ENCODE results near the gene CYP11A1. TPM values are rescaled to one million over a fixed set of nuclear protein-coding genes. Genes with fewer than 3 reads are reported as not detected.
A peak's percentile ranks its signal among the peaks of the same experiment; 100 is the strongest.
"Not testable (repeated sequence)": the region's sequence is repeated elsewhere in the genome, so short reads cannot be mapped to it uniquely, and the experiment has no call there.

Gene CYP11A1
- total RNA-seq, 1 donor from 2014 or later: 2.4 TPM

DNA sequence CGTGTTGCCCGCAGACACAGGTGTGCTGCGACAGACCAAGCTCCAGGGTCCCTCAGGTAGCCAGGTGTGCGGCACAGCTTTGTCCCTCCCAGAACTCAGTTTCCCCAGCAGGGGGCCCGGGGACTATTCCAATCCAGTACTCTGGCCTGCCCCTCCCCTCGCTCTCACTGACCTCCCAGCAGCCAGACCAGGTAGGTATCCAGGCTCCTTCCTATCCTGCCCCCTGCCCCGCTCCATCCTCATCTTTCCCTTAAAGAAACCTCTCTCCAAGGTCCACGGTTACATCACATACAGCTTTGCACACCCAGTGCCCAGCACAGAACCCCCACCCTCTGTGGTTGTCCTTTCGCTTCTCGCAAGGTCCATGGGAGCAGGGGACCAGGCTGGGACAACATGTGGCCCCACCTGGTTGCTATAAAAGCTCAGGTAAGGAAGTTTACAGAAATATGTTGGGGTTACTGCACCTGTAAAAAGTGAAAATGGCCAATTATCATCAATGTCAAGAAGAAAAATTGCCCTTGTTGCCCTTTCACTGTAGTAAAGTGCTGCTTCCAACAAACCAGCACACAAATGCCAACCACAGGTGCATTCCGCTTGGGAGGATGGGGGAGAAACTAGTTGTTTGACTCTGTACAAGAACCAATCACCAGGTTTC, 7.3 kb upstream of the CYP11A1 start:
- DNase-seq (ENCODE audit: low spot score): no peak

DNA sequence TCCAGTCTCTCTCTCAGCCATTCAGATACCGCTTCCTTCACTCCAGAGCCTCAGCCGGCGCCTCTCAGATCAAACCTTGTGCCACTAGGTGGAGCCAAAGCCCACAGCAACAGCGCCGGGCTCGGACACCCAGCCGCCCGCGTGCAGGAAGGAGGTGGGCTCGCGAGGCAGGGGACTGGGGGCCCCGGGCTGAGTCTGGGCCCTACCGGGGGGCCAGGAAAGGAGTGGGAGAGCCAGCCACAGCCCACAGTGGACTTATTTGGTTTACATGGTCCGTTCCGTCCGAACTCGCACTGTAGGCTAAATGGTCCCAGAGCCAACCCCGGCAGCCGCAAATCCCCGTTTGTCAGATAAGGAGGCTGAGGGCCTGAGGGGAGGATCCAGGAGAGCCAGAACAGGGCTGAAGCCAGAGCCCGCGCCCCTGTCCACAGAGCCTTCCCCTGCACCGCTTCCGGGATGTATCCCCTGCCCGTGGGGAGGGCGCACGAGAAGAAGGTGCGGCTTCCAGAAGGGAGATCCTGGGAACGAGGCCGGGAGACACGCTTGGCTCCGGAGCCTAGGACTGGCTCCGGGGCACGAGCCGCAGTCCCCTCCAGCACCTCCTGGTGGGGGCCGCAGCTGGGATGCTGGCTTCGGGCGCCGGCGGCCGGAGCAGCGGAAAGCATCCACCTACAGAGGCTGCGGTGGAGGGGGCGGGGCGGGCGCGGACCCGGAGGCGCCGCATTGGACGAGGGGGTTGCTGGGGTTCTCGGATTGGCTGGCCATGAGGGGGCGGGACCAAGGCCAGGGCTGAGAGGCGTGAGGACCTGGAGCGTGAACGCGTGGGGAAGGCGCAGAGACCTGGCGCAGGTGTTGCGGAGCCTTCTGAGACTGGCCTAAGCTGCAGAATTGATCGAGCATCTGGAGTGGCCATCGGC, 6.5 kb upstream of the CYP11A1 start:
- DNase-seq (ENCODE audit: low spot score): peak; percentile 94

DNA sequence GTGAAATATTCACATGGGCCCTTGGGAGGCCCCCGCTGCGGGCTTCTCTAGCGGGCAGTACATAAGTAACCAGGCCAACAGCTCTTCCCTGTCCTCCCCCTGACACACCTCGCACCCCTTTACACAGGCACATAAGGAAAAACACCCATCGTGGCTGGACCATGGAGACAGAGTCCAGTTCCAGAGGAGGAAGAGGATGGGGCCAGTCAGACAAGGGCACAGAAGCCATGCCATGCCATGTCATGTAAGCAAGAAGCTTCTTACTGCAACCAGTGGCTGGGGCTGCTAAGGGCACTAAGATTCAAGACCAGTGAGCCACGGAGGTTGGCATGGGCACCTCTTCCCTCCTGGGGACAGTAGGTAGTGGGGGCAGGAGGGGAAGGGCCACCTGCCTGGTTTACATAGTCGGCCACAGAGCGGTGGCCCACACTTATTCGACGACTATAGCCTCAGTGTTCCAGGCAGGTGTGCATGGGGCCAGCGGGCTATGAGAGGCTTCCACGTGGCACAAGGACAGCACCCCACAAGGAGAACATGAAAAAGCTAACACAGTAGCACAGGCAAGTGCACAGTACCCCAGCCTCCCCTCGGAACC, 5.7 kb upstream of the CYP11A1 start:
- no peak for DNase-seq (ENCODE audit: low spot score)

DNA sequence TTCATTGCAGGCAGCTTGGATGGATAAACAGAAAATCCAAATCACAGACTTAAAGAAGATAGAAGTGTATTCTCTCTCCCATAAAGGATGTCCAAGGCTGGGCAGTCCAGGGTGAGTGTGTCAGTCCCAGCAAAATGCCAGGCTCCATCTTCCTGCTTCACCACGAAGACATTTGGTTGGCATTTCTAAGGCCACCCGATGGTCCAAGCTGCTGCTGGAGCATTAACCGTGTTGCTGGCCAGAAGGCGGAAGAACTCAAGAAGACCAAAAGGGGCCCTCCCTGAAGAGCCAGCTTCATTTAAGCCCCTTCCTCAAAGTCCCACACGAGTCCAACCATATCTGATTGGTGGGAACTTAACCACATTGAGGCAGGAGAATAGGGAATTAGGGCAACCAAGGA, 3.0 kb upstream of the CYP11A1 start:
- DNase-seq (ENCODE audit: low spot score): no peak

DNA sequence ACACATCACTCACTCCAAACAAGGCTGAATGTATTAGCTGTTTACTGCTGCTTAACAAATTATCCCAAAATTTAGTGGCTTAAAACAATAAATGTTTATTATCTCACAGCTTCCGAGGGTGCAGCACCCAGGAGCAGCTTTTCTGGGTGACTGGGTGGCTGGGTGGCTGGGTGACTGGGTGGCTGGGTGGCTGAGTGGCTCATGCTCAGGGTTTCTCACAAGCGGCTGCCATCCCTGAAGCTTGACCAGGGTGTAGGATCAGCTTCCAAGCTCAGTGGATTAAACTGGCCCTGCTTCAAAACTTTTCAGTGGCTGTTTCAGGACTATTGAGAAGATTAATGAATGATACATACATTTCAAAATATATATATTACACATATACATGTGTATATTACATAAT, 2.3 kb upstream of the CYP11A1 start:
- no peak for DNase-seq (ENCODE audit: low spot score)

DNA sequence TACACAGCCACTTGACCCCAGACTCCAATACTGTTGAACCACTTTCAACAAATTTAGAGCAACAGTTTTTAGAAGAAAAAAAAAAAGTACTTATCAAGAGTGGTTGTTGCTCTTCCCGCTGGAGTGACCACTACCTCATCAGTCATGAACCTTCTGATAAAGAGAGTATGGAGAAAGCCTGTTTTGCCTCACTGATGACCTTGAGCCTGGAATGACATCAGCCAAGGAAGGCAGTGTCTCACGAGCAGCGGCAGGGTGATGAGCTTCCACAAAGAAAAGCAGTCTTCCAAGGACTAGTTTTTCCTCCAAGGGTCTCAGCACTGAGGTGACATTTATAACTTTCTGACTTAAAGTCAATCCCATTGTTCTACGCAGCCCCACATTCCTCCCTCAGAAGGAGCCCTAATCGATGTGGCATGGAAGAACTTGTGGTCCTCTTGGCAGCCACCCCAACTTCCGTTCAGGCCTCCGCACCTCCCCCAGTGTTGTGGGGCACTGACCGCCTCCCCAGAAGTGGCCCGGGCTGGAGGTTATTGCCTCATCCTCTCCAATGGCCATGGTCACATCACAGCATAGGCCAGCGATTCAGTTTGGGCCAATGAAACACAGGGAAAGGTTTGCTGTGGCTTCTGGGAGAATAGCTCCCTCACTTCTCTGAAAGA, 1.8 kb upstream of the CYP11A1 start:
- DNase-seq (ENCODE audit: low spot score): no peak

DNA sequence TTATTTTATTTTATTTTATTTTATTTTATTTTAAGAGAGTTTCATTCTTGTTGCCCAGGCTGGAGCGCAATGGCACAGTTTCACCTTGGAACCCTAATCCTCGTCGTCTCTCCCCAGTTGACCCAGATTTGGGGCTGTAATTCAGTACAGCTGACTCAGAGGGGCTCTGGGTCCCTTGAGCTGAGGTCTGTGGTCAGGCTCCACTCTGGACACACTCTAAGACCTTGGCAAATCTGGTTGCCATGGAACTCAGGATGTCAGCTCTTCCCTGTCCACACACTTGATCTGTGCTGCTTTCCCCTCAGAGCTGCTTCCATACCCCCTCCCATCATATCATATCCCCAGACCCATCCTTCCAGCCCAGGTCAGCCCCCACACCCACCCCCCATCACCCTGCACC, 675 bp upstream of the CYP11A1 start:
- DNase-seq (ENCODE audit: low spot score): no peak

DNA sequence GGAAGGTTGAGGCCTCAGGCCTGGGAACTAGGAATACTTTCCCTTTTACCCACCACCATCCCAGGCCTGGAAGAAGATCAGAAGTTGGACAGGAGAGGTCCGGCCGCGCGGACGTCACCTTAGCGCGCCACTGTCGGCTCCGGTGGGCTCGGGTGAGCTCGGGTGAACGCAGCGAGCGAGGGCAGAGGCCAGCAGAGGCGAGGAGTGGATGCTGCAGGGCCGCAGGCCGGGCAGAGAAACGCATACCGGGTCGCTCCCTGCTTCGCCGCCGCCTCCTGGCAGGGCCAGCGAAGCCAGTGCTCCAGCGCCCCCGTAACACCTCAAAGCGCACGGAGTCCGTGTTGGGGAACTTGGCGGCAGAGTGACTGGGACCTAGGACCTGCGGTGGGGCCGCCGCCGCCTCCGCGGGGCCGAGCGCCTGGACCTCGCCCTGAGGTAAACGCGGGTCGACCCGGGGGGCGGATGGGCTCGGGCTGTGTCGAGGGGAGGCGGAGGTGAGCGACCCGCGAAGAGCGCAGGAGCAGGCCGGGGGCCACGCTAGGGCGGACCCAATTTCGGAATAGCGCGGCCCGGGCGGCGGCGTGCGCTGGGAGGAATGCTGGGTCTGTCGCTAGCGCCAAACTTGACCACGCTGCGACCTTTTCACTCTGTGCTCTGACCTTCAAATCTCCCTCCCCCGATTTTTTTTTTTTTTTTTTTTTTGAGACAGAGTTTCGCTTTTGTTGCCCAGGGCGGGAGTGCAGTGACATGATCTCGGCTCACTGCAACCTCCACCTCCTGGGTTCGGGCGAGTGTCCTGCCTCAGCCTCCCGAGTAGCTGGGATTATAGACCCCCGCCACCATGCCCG, 1.6 kb downstream of the CYP11A1 start:
- DNase-seq (ENCODE audit: low spot score): no peak

DNA sequence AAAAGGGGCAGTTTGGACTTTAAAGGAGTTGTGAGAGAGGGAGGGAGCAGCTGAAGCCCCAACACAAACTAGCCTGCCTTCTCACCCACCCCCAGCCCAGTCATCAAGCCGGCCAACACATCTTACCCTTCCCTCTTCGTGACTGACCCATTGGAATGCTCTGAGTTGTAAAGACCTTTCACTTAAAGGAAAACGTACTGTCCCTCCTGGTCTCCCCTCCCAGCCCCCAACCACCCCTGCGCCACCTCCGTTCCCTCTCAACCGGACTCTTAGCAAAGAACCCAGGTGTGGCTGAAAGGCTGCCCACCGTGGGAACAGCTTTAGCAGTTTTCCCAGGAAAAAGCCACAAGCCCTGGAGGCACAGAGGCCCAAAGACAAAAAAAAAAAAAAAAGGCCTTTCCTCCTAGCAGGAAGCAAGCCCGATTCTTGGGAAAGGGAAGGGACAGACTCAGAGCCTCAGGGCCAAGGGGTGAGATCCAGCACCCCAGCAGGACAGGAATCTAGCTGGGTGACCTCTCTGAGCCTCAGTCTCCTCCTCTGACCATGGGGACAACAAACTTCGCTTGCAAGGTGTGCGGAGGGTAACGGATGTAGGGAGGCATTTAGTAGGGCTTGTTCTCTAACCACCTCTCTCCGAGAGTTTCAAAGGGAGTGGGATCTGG, 2.4 kb downstream of the CYP11A1 start:
- no peak for DNase-seq (ENCODE audit: low spot score)

DNA sequence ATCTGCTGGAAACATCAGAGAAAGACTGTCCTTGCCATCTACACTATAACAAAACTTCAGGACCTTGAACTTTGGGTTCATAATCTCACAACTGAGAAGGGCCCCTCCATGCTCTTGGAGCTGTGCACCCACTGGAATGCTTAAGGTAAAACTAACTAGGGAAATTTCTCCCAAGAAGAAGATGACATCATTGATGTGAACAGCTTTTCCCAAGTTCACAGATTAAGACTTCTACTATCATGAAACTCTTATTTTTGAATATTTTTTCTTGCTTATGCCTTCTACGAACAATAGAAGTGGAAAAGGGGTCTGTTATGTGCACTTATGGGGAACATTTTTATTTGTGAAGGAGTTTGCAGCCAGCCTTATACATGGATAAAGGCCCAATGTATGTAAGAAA, 5.0 kb downstream of the CYP11A1 start:
- DNase-seq (ENCODE audit: low spot score): no peak

DNA sequence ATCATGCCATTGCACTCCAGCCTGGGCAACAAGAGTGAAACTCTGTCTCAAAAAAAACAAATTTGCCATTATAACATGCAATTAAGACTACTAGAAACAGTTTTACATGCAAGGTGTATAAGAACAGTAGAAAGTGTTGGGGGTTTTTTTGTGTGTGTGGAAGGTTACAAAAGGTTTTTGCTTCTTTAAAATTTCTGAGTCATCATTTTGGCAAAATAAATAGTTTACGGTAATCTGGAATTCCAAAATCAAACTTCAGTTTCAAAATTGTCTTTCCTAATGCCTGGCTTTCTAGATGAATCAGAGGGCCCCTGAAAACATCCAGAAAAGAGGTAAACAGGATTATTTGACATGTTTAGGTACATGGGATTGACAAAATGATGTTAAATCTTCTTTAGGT, 6.6 kb downstream of the CYP11A1 start:
- DNase-seq (ENCODE audit: low spot score): not testable (repeated sequence)

DNA sequence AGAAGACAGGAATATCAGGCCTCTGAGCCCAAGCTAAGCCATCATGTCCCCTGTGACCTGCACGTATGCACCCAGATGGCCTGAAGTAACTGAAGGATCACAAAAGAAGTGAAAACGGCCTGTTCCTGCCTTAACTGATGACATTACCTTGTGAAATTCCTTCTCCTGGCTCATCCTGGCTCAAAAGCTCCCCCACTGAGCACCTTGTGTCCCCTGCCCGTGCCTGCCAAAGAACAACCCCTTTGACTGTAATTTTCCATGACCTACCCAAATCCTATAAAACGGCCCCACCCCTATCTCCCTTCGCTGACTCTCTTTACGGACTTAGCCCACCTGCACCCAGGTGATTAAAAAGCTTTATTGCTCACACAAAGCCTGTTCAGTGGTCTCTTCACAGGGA, 8.1 kb downstream of the CYP11A1 start:
- DNase-seq (ENCODE audit: low spot score): not testable (repeated sequence)

DNA sequence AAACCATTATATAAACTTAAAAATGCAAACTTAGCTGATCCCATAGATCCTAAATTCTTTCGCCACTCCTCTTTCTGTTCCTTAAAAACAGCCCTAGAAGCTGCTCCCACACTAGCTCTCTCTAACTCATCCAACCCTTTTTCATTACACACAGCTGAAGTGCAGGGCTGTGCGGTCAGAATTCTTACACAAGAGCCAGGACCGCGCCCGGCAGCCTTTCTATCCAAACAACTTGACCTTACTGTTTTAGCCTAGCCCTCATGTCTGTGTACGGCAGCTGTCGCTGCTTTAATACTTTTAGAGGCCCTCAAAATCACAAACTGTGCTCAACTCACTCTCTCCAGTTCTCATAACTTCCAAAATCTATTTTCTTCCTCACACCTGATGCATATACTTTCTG, 9.9 kb downstream of the CYP11A1 start:
- not testable (repeated sequence) for DNase-seq (ENCODE audit: low spot score)

DNA sequence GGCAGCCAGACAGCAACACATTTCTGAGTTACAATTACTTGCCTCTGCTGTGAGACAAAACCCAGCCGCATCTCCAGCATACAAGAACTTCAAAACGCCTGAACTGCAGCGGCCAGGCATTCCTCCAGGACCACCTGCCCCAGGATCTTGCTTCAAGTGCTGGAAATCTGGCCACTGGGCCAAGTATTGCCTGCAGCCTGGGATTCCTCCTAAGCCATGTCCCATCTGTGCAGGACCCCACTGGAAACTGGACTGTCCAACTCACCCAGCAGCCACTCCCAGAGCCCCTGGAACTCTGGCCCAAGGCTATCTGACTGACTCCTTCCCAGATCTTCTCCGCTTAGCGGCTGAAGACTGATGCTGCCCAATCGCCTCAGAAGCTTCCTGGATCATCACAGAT, 11.4 kb downstream of the CYP11A1 start:
- DNase-seq (ENCODE audit: low spot score): not testable (repeated sequence)

DNA sequence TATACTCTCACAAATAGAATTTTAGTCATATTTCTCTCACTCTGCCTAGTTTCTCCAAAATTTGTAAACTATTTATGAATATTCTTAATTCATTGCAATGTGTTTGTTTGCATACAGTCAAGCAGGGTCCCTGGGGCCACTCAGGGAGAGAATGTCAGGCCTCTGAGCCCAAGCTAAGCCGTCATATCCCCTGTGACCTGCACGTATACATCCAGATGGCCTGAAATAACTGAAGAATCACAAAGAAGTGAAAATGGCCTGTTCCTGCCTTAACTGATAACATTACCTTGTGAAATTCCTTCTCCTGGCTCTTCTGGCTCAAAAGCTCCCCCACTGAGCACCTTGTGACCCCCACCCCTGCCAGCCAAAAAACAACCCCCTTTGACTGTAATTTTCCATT, 13.5 kb downstream of the CYP11A1 start:
- not testable (repeated sequence) for DNase-seq (ENCODE audit: low spot score)

DNA sequence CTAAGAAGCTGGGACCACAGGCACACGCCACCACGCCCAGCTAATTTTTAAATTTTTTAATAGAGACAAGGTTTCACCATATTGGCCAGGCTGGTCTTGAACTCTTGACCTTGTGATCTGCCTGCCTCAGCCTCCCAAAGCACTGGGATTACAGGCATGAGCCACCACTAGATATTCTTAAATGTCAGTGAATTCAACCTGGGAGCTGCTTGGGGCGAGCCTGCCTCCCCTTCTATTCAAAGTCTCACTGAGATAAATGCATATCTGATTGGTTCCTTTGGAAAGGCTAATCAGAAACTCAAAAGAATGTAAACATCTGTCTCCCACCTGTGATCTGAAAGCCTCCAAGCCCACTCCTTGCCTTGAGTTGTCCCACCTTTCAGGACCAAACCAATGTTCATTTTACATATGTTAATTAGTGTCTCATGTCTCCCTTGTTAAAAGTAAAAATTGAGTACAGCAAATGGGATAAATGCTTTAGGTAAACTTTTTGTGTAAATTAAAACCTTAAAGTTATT, 15.0 kb downstream of the CYP11A1 start:
- no peak for DNase-seq (ENCODE audit: low spot score)

DNA sequence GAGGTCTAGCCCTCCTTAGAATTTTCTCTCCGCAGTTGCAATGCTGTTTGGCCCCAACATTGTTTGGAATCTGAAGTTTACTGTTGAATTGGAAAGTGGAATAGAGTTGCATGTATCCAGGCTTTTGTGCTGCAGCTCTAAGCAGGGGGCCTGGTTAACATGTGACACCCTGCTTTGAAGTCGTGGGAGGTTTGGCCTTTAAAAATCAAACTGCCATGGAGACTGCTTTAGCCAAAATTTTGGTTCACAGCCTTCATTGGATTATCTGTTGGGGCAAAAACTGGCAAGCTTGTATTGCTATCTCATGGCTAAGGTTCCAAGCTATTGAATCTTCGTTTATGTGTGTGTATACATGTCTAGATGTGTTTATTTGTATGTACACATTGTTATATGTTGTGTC, 15.8 kb downstream of the CYP11A1 start:
- DNase-seq (ENCODE audit: low spot score): no peak

DNA sequence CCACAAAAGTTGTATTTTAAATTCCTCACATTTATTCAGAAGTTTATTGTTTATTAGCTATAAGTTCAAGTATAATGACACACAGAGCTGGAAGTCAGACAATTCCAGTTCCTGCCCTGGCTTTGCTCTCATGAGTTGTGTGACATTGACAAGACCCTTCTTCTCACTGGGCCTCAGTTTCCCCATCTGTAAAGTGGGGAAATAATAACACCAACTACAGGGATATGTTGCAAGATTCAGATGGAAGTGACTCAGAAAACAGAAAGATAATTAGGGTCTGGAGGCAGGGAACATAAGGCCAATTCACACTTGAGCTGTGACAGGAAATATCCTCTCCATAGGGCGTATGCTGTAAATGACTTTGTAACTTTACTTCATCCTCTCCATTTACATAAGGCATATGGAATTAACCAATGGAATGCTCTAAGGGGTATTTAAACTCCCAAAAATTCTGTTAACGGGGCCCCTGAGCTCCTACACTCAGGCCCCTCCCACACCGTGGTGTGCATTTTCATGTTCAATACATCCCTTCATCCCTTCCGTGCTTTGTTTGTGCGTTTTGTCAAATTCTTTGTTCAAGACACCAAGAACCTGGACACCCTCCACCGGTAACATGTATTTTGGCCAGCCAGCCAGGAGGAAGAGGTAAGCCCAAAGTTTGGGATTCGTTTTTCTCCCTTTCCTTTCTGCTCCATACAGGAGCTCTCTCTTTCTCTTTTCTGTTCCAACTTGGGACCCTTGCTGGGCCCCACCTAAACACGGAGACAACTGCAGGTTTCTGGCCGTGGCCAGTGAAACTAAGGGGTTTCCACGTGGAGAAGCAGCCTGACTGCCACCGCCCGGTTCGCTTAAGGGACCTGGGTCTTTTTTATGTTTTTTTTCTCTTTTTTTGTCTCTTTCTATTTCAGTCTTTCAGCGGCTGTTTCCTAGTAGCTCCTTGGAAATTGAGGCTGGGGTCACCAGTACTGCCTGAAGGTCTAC, 16.9 kb downstream of the CYP11A1 start:
- DNase-seq (ENCODE audit: low spot score): no peak

DNA sequence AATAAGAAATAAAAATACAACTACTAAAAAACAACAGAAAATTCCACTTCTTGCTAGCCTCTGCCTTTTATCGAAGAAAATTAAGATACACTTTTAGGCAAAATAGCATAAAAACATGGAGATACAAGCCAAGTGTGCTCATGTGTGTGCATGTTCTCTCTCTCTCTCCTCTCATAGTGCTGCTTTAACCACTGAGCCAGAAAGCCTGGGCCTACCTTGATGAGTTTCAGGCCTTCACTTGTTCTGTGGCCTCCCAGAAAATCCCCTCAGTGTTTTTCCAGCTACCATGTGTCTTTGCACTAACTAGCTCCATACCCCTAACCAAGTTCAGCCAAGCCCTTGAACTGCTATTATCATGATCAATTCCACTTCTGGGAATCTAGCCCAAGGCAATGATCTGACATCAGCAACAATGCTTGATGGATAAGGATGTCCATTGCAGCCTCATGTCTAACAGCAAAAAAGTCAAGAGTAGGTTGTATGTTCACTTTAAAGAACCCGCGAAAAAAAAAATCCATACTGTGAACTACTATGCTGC, 18.1 kb downstream of the CYP11A1 start:
- DNase-seq (ENCODE audit: low spot score): no peak
